Endodermal cell (in vitro differentiated cells): ENCODE results near the gene CAB39. TPM values are rescaled to one million over a fixed set of nuclear protein-coding genes. Genes with fewer than 3 reads are reported as not detected.

ENCODE experiments used
- DNase-seq: peaks from one replicate; pipeline ENCODE4 v3.0.0-alpha.2; 2017
- H3K27ac ChIP-seq: 2 replicates; pipeline ENCODE4 v1.5.1; 2013; ENCODE audit warnings: mild to moderate bottlenecking, low read depth, low read length, moderate library complexity
- H3K27me3 ChIP-seq: 2 replicates; pipeline ENCODE4 v1.6.1; 2013; ENCODE audit warnings: mild to moderate bottlenecking, low read length, moderate library complexity; ENCODE audit not compliant: insufficient read depth, control insufficient read depth, poor library complexity, severe bottlenecking
- H3K36me3 ChIP-seq: 2 replicates; pipeline ENCODE4 v1.7.0; 2013; ENCODE audit warnings: mild to moderate bottlenecking, low read length, moderate library complexity; ENCODE audit not compliant: control insufficient read depth, insufficient read depth
- H3K4me1 ChIP-seq: one replicate; pipeline ENCODE4 v1.7.0; 2013; ENCODE audit warnings: low read length; ENCODE audit not compliant: control insufficient read depth, insufficient read depth
- H3K4me3 ChIP-seq: 2 replicates; pipeline ENCODE4 v1.5.1; 2013; ENCODE audit warnings: mild to moderate bottlenecking, low read length, moderate library complexity
- H3K9ac ChIP-seq: 2 replicates; pipeline ENCODE4 v1.6.1; 2013; ENCODE audit warnings: mild to moderate bottlenecking, low read length, moderate library complexity; ENCODE audit not compliant: poor library complexity, severe bottlenecking; ENCODE audit errors: extremely low read depth
- H3K9me3 ChIP-seq: 2 replicates; pipeline ENCODE4 v1.6.1; 2013; ENCODE audit warnings: mild to moderate bottlenecking, low read length, moderate library complexity; ENCODE audit not compliant: control insufficient read depth
- H3K27ac Mint-ChIP-seq: 2 replicates; pipeline ENCODE4 v1.8.0; 2020; ENCODE audit warnings: mixed read lengths
- H3K27me3 Mint-ChIP-seq: 2 replicates; pipeline ENCODE4 v1.8.0; 2021; ENCODE audit warnings: mild to moderate bottlenecking, mixed read lengths; ENCODE audit not compliant: insufficient read depth
- H3K36me3 Mint-ChIP-seq: 2 replicates; pipeline ENCODE4 v1.8.0; 2020; ENCODE audit warnings: low read depth, mixed read lengths
- H3K4me1 Mint-ChIP-seq: 2 replicates; pipeline ENCODE4 v1.8.0; 2020; ENCODE audit warnings: mixed read lengths
- H3K4me3 Mint-ChIP-seq: 2 replicates; pipeline ENCODE4 v1.8.0; 2020; ENCODE audit warnings: mild to moderate bottlenecking, moderate library complexity, mixed read lengths
- H3K9me3 Mint-ChIP-seq: 2 replicates; pipeline ENCODE4 v1.8.0; 2020; ENCODE audit warnings: mild to moderate bottlenecking, mixed read lengths
- WGBS, 2 experiments: methylation state at CpG; one replicate each; pipeline versions ENCODE4 v1.1.5 to v1.1.7; 2013; ENCODE audit warnings: missing lambda C conversion rate in 2 of 2, mixed read lengths in 1 of 2; ENCODE audit not compliant: insufficient coverage in 1 of 2, insufficient read length in 1 of 2; 5-methylcytosine and 5-hydroxymethylcytosine counted together
- total RNA-seq, 2 donors: library from RNA; stranded (reverse); fragmentation: NEBNext Ultra II Directional in 1 of 2; extraction: Animal tissue kit (Norgen Biotek cat#: 25700) in 1 of 2; gene quantifications; 2 replicates in 1 of 2; 3 replicates in 1 of 2; pipeline ENCODE4 v1.2.1, GENCODE V29; 2021
- TF ChIP-seq, protein P1 (sequence below): fragments of 200-600 bp; sonication (generic); conservative IDR thresholded peaks from 2 replicates; pipeline ENCODE4 v1.5.0; 2021; ENCODE audit warnings: antibody characterized with exemption, mild to moderate bottlenecking

The CAB39 gene
- total RNA-seq, 2 donors from 2014 or later, result 41.4 to 48.4 TPM

DNA sequence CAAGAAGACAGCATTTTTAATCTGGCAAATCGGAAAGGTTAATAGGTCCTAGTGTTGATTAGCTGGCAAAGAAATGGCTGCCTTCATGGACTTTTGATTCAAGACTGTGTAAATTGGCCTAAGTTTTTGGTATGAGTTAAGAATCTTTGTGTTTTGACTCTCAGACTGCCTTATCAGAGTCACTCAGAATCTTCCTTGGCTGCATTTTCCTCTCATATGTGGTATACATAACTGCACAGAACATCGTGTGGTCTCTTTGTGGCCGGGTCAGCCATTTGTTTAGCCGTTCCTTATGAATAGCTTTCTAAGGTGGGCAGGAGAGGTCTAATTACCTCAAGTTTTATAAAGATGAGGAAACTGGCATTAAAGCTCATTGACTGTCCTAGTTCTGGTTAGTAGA is 30.1 kb downstream of the CAB39 start:
- Mint-ChIP-seq H3K4me3 (no peak overlapping the region), H3K9me3 (no peaks in the 10 kb centered on the region), H3K27ac (peak overlapping the region; percentile 24), H3K36me3 (peaks cover 32% of the 10 kb centered on the region), H3K4me1 (peaks cover 18% of the 10 kb centered on the region), H3K27me3 (no peaks in the 10 kb centered on the region)
- 96% methylated on average over 2 to 4 of the region's 4 CpGs for WGBS, 2 experiments
- no peaks in the 10 kb centered on the region for H3K27me3 ChIP-seq
- no peak overlapping the region for H3K27ac ChIP-seq
- no peak overlapping the region for H3K9ac ChIP-seq
- TF ChIP-seq, protein P1, sequence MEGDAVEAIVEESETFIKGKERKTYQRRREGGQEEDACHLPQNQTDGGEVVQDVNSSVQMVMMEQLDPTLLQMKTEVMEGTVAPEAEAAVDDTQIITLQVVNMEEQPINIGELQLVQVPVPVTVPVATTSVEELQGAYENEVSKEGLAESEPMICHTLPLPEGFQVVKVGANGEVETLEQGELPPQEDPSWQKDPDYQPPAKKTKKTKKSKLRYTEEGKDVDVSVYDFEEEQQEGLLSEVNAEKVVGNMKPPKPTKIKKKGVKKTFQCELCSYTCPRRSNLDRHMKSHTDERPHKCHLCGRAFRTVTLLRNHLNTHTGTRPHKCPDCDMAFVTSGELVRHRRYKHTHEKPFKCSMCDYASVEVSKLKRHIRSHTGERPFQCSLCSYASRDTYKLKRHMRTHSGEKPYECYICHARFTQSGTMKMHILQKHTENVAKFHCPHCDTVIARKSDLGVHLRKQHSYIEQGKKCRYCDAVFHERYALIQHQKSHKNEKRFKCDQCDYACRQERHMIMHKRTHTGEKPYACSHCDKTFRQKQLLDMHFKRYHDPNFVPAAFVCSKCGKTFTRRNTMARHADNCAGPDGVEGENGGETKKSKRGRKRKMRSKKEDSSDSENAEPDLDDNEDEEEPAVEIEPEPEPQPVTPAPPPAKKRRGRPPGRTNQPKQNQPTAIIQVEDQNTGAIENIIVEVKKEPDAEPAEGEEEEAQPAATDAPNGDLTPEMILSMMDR, result no peak
- DNase-seq, result no peak
- no peak overlapping the region for H3K4me3 ChIP-seq
- no peaks in the 10 kb centered on the region for H3K9me3 ChIP-seq
- peaks cover 15% of the 10 kb centered on the region for H3K36me3 ChIP-seq
- peaks cover 5% of the 10 kb centered on the region for H3K4me1 ChIP-seq

DNA sequence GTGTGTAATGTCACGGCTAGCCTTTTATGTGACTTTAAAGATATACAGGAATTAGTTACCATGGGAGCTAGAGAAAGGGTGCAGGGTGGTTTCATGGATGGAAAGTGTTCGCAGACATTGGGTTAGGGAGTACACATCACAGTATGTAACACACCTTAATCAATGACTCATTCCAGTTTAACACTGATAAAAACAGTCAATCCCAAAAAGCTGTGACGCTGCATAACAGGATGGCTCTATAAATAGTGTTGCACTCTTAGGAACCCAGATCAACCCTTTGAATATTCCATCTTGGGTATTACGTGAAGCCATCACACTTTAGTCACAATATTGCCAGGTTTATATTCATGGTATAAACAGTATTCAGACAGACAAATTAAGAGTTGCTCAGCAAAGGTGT is 33.6 kb downstream of the CAB39 start:
- TF ChIP-seq, protein P1, result no peak
- DNase-seq, result no peak
- H3K27ac ChIP-seq, result no peak overlapping the region
- peaks cover 3% of the 10 kb centered on the region for H3K9me3 Mint-ChIP-seq
- H3K4me3 Mint-ChIP-seq, result no peak overlapping the region
- no peak overlapping the region for H3K27ac Mint-ChIP-seq
- no peaks in the 10 kb centered on the region for H3K4me1 ChIP-seq
- H3K36me3 Mint-ChIP-seq, result peaks cover 28% of the 10 kb centered on the region
- no peaks in the 10 kb centered on the region for H3K27me3 Mint-ChIP-seq
- no peaks in the 10 kb centered on the region for H3K9me3 ChIP-seq
- WGBS, 2 experiments, result 93 to 96% methylated on average over 4 of the region's 4 CpGs
- H3K4me1 Mint-ChIP-seq, result peaks cover 14% of the 10 kb centered on the region
- H3K27me3 ChIP-seq, result no peaks in the 10 kb centered on the region
- peaks cover 8% of the 10 kb centered on the region for H3K36me3 ChIP-seq
- H3K9ac ChIP-seq, result no peak overlapping the region
- H3K4me3 ChIP-seq, result no peak overlapping the region

DNA sequence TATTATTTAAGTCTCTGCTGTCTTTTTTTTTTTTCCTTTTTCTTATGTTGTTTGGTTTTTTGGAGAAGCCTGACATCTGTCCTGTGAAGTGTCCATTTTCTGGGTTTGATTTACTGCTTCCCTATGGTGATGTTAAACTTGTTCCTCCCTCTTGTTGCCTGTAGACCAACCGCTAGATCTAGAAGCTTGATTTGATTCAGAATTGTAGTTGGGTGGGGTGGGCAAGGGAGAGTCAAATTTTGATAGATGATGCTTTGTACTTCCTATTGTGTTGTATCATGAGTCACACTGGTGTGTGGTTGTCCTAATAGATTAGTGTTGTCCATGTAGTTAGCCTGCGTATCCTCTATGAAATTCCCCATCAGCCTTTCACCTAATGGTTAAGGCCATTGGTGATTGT is 35.4 kb downstream of the CAB39 start:
- Histone ChIP-seq H3K4me3 (no peak overlapping the region), H3K9me3 (no peaks in the 10 kb centered on the region), H3K9ac (no peak overlapping the region), H3K27me3 (no peaks in the 10 kb centered on the region), H3K4me1 (no peaks in the 10 kb centered on the region), H3K36me3 (peaks cover 5% of the 10 kb centered on the region), H3K27ac (no peak overlapping the region)
- WGBS, 2 experiments, result 100% methylated on average over 2 of the region's 2 CpGs; no CpG with 5 or more reads in 1 of the 2 experiments
- TF ChIP-seq, protein P1, result no peak
- H3K4me1 Mint-ChIP-seq, result peaks cover 9% of the 10 kb centered on the region
- peaks cover 24% of the 10 kb centered on the region for H3K36me3 Mint-ChIP-seq
- H3K4me3 Mint-ChIP-seq, result no peak overlapping the region
- H3K27ac Mint-ChIP-seq, result no peak overlapping the region
- H3K27me3 Mint-ChIP-seq, result no peaks in the 10 kb centered on the region
- DNase-seq, result no peak
- peaks cover 3% of the 10 kb centered on the region for H3K9me3 Mint-ChIP-seq
